ENCODE data around the gene DOCK1.

The DOCK1 gene

GRCh38 chr10:126953886-126954285, 48.7 kb downstream of the DOCK1 start:
- DNase-seq (ENCODE audit: low spot score), result no peak

DNA sequence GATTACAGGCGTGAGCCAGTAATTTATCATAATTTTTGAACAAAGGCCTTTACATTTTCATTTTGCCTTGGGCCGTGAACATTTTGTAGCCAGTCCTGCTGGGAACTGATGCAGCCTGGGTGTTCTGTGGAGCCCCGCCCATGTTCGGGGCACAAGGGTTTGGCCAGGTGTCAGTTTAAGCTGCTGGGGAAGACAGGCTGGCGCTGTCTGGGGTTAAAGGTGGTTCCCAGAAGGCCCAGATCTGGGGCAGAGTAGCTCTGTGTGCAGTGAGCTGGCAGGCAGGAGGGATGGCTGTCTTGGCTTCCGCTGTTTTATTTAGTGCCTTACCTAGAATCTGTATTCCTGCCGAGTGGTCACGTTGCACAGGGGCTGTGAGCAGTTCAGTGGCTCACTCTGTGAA, 50.2 kb downstream of the DOCK1 start:
- no peak for DNase-seq (ENCODE audit: low spot score)

- DNase-seq (ENCODE audit: low spot score), result peak; percentile 75
Observed at GRCh38 chr10:126955934-126956711, 50.9 kb downstream of the DOCK1 start.

- DNase-seq (ENCODE audit: low spot score), result no peak
Observed at GRCh38 chr10:126956712-126957108, 51.5 kb downstream of the DOCK1 start.

GRCh38 chr10:126957111-126957510, 51.9 kb downstream of the DOCK1 start:
- DNase-seq (ENCODE audit: low spot score), result no peak

- DNase-seq (ENCODE audit: low spot score), result no peak
Observed at GRCh38 chr10:126959431-126959830, 54.2 kb downstream of the DOCK1 start.

GRCh38 chr10:126959906-126960685, 54.9 kb downstream of the DOCK1 start:
- no peak for DNase-seq (ENCODE audit: low spot score)

GRCh38 chr10:126963354-126963753, 58.1 kb downstream of the DOCK1 start:
- no peak for DNase-seq (ENCODE audit: low spot score)

DNA sequence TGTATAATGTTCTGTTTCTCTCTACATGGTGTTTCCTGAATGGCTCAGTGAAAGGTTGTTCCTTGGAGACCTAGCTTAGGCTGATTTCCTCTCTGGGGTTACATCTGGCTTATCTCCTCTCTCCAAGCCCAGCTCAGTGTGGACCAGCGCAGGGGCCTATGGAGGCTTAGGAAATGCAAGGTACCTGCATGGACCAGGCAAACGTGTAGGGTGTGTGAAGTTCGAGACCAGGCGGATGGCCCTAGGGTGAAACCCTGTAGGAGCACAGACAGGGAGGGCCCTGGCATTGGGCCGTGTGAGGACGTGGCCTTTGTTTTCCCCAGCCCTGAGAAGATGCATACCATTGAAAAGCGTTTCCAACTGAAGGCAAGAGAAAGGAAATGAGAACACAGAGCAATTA, 59.0 kb downstream of the DOCK1 start:
- DNase-seq (ENCODE audit: low spot score), result no peak

DNA sequence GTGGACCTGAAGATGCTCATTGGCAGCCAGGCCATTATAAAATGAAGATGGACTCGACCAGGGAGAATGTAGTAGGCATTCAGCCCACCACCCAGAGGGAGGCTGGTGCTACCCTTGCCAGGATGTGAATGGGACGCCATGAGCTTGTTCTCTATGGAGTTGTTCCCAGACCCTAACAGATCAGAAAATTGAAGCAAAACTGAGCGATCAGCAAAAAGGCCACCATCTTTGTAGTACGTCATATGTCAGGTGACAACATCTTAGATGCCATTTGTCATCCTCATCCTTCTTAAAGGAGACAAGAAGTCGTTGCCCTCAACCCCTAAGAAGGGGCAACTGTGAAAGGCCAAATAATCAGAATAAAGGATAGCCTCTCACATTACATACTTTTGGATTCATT, 61.7 kb downstream of the DOCK1 start:
- no peak for DNase-seq (ENCODE audit: low spot score)

GRCh38 chr10:126969310-126969709, 64.1 kb downstream of the DOCK1 start:
- DNase-seq (ENCODE audit: low spot score), result peak; percentile 57

DNA sequence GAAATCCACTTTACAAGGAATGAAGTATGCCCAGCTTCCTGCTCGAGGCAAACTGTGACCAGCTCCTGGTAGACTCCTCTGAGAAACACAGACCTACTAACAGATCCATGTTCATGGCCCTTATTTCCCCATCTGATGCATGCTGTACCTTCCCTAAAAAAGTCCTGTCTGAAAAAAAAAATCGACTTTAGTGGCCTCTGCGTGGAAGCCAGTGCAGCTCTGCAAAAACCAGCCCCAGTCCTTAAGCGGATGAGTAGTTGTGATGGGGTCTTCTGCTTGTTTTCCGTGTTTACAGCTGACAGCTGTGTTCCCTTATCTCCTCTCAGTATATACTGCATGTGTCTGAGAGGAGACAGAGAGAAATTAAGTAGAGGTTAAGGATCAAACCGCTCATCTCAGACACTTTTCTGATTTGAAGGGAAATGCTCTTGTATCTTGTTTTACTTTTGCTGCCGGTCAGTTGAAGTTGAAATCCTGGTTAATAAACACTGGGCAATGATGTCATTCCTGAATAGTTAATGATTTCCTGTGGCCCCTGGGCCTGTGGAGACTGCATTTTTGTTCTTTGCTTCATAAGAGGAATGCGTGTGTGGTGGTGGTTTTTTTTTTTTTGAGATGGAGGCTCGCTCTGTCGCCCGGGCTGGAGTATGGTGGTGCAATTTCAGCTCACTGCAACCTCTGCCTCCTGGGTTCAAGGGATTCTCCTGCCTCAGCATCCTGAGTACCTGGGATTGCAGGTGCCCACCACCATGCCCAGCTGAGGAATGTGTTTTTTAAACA, 67.6 kb downstream of the DOCK1 start:
- peak; percentile 34 for DNase-seq (ENCODE audit: low spot score)

DNA sequence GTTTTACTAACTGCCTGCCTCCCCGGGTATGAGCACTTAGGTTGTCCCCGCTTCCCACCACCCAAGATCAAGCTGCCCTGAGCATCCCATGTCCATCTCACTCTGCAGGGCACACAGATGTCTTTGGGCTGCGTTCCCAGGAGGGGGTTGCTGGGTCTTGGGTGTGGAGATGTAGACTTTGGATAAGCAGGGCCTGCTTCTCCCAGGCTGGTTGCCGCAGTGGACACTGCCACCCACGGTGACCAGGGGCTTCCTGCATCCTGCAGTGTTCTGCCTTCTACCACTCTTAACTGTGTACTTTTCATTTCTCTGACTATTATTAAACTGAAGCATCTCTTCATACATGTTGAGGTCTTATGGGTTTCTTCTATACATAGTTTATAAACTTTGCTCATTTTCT, 70.0 kb downstream of the DOCK1 start:
- DNase-seq (ENCODE audit: low spot score), result peak; percentile 48

DNA sequence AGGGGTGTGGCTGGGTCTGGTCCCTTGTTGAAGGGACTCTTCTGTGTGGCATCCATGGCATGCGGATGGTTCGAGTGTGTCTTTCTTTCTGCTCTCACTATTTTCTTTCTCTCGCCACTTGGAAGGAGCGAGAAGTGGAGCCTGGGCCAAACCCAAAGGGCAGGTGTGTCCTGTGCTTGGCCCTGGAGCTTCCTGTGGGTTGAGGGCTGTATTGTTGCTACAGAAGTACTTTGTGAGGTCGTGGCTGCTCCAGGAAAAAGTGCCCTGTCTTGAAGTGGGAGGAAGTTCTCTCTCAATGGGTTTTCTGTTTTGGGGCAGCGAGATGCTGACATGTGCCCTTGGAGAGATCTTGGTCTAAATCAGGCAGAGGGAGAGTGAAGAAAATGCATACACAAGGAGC, 72.0 kb downstream of the DOCK1 start:
- DNase-seq (ENCODE audit: low spot score), result no peak

DNA sequence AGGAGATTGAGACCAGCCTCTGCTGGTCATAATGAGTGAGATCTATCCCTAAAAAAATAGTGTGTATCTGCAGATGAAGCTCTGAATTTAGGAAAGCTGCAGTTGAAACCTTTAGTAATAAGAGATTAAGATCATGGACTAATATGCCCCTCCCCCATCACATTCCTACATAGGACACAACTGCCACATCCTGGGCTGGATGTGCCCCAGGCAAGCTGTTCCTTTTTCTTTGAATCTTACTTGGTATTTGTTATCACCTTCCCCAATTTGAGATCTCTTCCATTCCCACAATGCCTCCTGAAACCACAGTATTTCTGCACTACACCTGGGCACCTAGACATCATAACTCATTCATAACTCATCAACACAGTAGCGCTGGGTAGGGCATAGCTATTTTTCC, 74.1 kb downstream of the DOCK1 start:
- DNase-seq (ENCODE audit: low spot score), result no peak

DNA sequence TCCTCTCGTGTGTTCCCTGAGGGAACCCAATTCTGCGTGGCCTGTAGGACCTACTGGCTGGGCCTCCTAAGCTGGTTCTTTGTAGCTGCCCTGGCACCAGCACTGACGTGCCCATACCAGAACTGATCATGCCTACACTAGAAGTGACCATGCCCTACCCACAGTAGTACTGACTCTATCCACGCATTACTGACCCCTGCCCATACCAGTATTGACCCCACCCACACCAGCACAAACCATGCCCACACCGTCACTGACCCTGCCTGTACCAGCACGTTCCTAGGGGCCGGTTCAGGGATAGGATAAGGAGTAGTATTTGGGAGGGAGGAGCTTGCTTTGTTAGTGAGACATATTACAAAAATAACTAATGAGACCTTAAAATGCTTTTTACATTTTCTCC, 88.0 kb downstream of the DOCK1 start:
- no peak for DNase-seq (ENCODE audit: low spot score)

GRCh38 chr10:126997801-126998590, 92.8 kb downstream of the DOCK1 start:
- no peak for DNase-seq (ENCODE audit: low spot score)

- no peak for DNase-seq (ENCODE audit: low spot score)
Observed at GRCh38 chr10:127000598-127000997, 95.4 kb downstream of the DOCK1 start.

- DNase-seq (ENCODE audit: low spot score), result no peak
Observed at GRCh38 chr10:127003032-127003685, 97.9 kb downstream of the DOCK1 start.

GRCh38 chr10:127006453-127006852, 101.2 kb downstream of the DOCK1 start:
- DNase-seq (ENCODE audit: low spot score), result no peak

DNA sequence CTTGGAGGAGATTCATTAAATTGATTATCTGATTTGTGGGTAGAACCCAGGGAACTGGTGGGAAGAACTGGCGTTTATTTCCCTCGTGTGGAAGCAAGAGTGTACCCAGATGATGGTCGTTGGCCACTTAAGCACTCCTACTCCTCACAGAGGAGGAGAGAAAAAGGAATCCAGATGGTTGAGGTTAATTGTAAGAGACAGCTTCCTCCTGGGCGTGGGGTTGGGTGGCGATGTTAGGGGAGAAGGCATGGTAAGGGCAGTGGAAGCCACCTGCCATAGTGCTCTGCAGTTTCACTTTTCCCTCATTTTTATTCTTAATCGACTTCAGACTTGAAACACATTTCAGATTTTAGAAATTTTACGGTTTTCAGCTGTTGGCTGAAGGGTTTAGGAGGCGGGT, 104.1 kb downstream of the DOCK1 start:
- no peak for DNase-seq (ENCODE audit: low spot score)

All from Ammon's horn (tissue), 1 donor.